K562 (cell line): ENCODE results near the gene PTPN1.

Experiments
- NCOA2 ChIP-seq, 2 experiments: fragments of 450-650 bp; IDR thresholded peaks; 2 replicates each; pipeline ENCODE4 v1.6.1; 2018; ENCODE audit warnings: mild to moderate bottlenecking in 2 of 2, moderate library complexity in 1 of 2; ENCODE audit not compliant: partially characterized antibody in 2 of 2
- PHB2 ChIP-seq: fragments of 450-650 bp; IDR thresholded peaks from 2 replicates; pipeline ENCODE4 v1.6.1; 2017; ENCODE audit warnings: low read depth
- ZFP36 ChIP-seq: fragments of 150-350 bp; IDR thresholded peaks from 2 replicates; pipeline ENCODE4 v1.6.1; 2018; ENCODE audit warnings: low read length, low read depth; ENCODE audit not compliant: partially characterized antibody
- TF ChIP-seq, protein P1 (sequence below), 3 experiments: IDR thresholded peaks in 2 of 3; conservative IDR thresholded peaks in 1 of 3; 2 replicates each; pipeline ENCODE4 v1.5.1; 2011 to 2012; ENCODE audit warnings: low read length in 3 of 3, mild to moderate bottlenecking in 3 of 3, control low read depth in 2 of 3, improper control_type of control experiment in 1 of 3, inconsistent platforms in 1 of 3, low read depth in 1 of 3, mixed read lengths in 1 of 3, moderate library complexity in 1 of 3; ENCODE audit not compliant: insufficient read depth in 2 of 3

DNA sequence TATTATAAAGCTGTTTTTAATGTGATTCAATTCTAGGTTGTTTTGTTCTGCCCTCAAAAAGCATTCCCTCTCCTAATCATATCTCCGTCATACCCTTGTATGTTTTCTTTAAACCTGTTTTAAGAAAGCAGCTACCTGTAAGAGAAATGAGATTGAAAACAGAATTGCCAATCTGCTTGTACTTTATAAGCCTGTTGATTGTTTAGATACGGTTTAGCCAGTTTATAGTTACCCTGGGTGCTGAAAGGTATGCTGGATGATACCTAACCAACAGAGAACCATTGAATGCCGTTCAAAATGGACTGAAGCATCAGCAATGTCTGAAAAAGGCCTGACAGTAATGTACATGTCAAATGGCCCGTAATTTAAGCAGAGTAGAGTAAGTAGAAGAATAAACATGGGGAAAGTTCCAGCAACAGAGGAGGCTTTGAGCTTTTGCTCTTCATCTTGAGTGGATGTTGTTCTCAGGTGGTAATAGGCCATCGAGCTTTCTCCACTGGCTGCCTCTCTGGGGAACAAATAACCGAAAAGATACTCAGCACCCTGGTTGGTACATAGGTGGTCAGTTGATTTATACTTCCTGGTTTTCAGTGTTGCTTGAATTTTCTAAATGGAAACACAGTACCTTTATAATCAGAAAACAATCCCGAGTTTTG lies 27.5 kb downstream of the PTPN1 start:
- TF ChIP-seq, protein P1, sequence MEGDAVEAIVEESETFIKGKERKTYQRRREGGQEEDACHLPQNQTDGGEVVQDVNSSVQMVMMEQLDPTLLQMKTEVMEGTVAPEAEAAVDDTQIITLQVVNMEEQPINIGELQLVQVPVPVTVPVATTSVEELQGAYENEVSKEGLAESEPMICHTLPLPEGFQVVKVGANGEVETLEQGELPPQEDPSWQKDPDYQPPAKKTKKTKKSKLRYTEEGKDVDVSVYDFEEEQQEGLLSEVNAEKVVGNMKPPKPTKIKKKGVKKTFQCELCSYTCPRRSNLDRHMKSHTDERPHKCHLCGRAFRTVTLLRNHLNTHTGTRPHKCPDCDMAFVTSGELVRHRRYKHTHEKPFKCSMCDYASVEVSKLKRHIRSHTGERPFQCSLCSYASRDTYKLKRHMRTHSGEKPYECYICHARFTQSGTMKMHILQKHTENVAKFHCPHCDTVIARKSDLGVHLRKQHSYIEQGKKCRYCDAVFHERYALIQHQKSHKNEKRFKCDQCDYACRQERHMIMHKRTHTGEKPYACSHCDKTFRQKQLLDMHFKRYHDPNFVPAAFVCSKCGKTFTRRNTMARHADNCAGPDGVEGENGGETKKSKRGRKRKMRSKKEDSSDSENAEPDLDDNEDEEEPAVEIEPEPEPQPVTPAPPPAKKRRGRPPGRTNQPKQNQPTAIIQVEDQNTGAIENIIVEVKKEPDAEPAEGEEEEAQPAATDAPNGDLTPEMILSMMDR (IDR thresholded peaks at IDR 0.05 in 2 of 3, conservative IDR thresholded peaks at IDR 0.05 in 1 of 3; ENCODE audit: insufficient read depth in 2 of 3, low read depth in 1 of 3, low read length in 3 of 3) = no peak
- no peak for TF ChIP-seq NCOA2 (IDR thresholded peaks at IDR 0.05; ENCODE audit: partially characterized antibody in 2 of 2)
- TF ChIP-seq ZFP36 = no peak
- TF ChIP-seq PHB2 = no peak
